Sigmoid colon (tissue), 7 donors: ENCODE data around the gene FIBP. TPM values are rescaled to one million over a fixed set of nuclear protein-coding genes. Genes with fewer than 3 reads are reported as not detected.

Experiments
- DNase-seq: peaks from one replicate; pipeline ENCODE4 v3.0.0-alpha.2; 2019
- H3K27ac ChIP-seq, 4 donors: fragments of 200-600 bp; sonication (generic); one replicate each; pipeline ENCODE4 v1.5.1; 2016 to 2019; ENCODE audit warnings: mild to moderate bottlenecking in 1 of 4
- H3K27me3 ChIP-seq, 3 donors: fragments of 200-600 bp; sonication (generic); one replicate each; pipeline ENCODE4 v1.5.1; 2019; ENCODE audit warnings: mild to moderate bottlenecking in 1 of 3
- H3K36me3 ChIP-seq, 4 donors: fragments of 200-600 bp; sonication (generic); one replicate each; pipeline ENCODE4 v1.5.1; 2016 to 2019
- H3K4me1 ChIP-seq, 4 donors: fragments of 200-600 bp; sonication (generic); one replicate each; pipeline ENCODE4 v1.5.1; 2017 to 2019
- H3K4me3 ChIP-seq, 4 donors: fragments of 200-600 bp; sonication (generic); one replicate each; pipeline ENCODE4 v1.5.1; 2017 to 2019; ENCODE audit warnings: mild to moderate bottlenecking in 2 of 4, moderate library complexity in 1 of 4
- H3K9me3 ChIP-seq, 4 donors: fragments of 200-600 bp in 3 of 4; sonication (generic) in 3 of 4; one replicate each; pipeline versions ENCODE4 v1.5.1 to v1.6.1; 2013 to 2019
- CTCF ChIP-seq, 4 experiments: fragments of 450-650 bp in 3 of 4; fragments of 200-600 bp in 1 of 4; IDR thresholded peaks; one replicate each; pipeline ENCODE4 v1.5.1; 2016 to 2019; ENCODE audit warnings: antibody characterized with exemption in 4 of 4, mild to moderate bottlenecking in 3 of 4, moderate library complexity in 2 of 4
- EP300 ChIP-seq, 4 donors: sonication (generic); formaldehyde crosslinking; IDR thresholded peaks; one replicate each; pipeline ENCODE4 v1.6.1; 2017; ENCODE audit warnings: antibody characterized with exemption in 4 of 4
- POLR2A ChIP-seq, 2 donors: fragments of 450-650 bp; IDR thresholded peaks; one replicate each; pipeline ENCODE4 v1.6.1; 2016; ENCODE audit warnings: antibody characterized with exemption in 2 of 2, mild to moderate bottlenecking in 2 of 2, moderate library complexity in 2 of 2
- POLR2AphosphoS5 ChIP-seq, 4 donors: sonication (generic); formaldehyde crosslinking; IDR thresholded peaks; one replicate each; pipeline ENCODE4 v1.6.1; 2017; ENCODE audit warnings: antibody characterized with exemption in 4 of 4
- WGBS, 2 donors: extraction: QIAGEN DNeasy Blood & Tissue Kit; methylation state at CpG; one replicate each; pipeline ENCODE4 v1.1.7; 2013; 5-methylcytosine and 5-hydroxymethylcytosine counted together
- intact Hi-C: fragments of 100-400 bp; cut with DNase I; formaldehyde crosslinking; loops from one replicate; pipeline ENCODE4 v1.15.1; 2023
- polyA plus RNA-seq, 3 donors: library from polyadenylated mRNA; stranded (reverse); fragments of 200-250 nt; gene quantifications; one replicate each; pipeline ENCODE4 v1.2.3, GENCODE V29; 2013
- total RNA-seq, 4 donors: library from RNA; depleted of rRNA; stranded (reverse); fragments of >200 nt; gene quantifications; one replicate each; pipeline ENCODE4 v1.1.0, GENCODE V29; 2016
- donor health status: healthy with polysubstance abuse.
- donor health status: Bipolar disorder and iron deficiency.
- donor health status: healthy.

Gene FIBP
- total and polyA plus RNA-seq, 7 donors: 37.5 to 66.1 (median 54.4) TPM

DNA sequence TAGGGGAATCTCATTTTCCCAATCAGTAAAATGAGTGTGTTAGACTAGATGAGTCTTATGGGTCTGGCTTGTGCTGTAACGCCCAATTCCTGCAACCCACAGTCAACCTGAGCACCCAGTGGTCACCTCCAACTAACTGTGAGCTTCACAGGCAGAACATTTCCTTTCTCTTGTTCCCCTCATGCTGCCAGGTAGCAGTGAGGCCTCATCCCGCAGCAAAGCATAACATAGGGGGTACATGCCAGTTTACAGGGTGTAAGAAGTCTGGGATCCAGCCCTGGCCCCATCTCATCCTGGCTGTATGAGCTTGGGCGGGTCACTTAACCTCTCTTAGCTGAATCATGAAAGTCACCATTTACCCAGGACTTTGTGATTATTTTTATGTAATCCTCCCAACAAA is 19.4 kb downstream of the FIBP start:
- 64 to 92% methylated on average over 3 of the region's 3 CpGs for WGBS, 2 donors
- intact Hi-C loops: no loop called here
- no peak for DNase-seq
- Histone ChIP-seq H3K4me1 (peaks cover 0 to 53% (median 34%) of the 10 kb centered on the region in 4 donors), H3K27ac (peak overlapping the region in 2 of 4 donors; percentile 22 to 43), H3K27me3 (no peaks in the 10 kb centered on the region), H3K36me3 (peaks cover 17 to 66% (median 39%) of the 10 kb centered on the region in 4 donors), H3K4me3 (no peak overlapping the region), H3K9me3 (no peaks in the 10 kb centered on the region)
- TF ChIP-seq CTCF (IDR thresholded peaks at IDR 0.05): no peak
- TF ChIP-seq POLR2AphosphoS5 (IDR thresholded peaks at IDR 0.05): no peak
- no peak for TF ChIP-seq POLR2A (IDR thresholded peaks at IDR 0.05)
- TF ChIP-seq EP300 (IDR thresholded peaks at IDR 0.05): no peak

- Histone ChIP-seq H3K4me1 (peaks cover 0 to 51% (median 34%) of the 10 kb centered on the region in 4 donors), H3K36me3 (peaks cover 23 to 73% (median 46%) of the 10 kb centered on the region in 4 donors), H3K9me3 (no peaks in the 10 kb centered on the region), H3K27ac (peak overlapping the region in 3 of 4 donors; percentile 22 to 43 (median 32)), H3K27me3 (no peaks in the 10 kb centered on the region), H3K4me3 (no peak overlapping the region)
- 83 to 89% methylated on average over 19 of the region's 19 CpGs for WGBS, 2 donors
- TF ChIP-seq POLR2AphosphoS5 (IDR thresholded peaks at IDR 0.05) (peak in 1 of 4 donors; percentile 35), EP300 (IDR thresholded peaks at IDR 0.05) (no peak)
- peak; percentile 70 for DNase-seq
- intact Hi-C loops: no loop called here
Observed at GRCh38 chr11:65868076-65868667, 20.1 kb downstream of the FIBP start.

- intact Hi-C loops: no loop called here
- TF ChIP-seq POLR2AphosphoS5 (IDR thresholded peaks at IDR 0.05) (no peak), POLR2A (IDR thresholded peaks at IDR 0.05) (no peak), EP300 (IDR thresholded peaks at IDR 0.05) (no peak), CTCF (IDR thresholded peaks at IDR 0.05) (no peak)
- no peak for DNase-seq
- WGBS, 2 donors: 71 to 79% methylated on average over 29 of the region's 29 CpGs
- H3K9me3 ChIP-seq: no peaks in the 10 kb centered on the region
- peaks cover 0 to 52% (median 38%) of the 10 kb centered on the region in 4 donors for H3K4me1 ChIP-seq
- H3K4me3 ChIP-seq: no peak overlapping the region
- H3K36me3 ChIP-seq: peaks cover 23 to 80% (median 52%) of the 10 kb centered on the region in 4 donors
- H3K27me3 ChIP-seq: no peaks in the 10 kb centered on the region
- peak overlapping the region in 2 of 4 donors; percentile 22 to 32 for H3K27ac ChIP-seq
Observed at GRCh38 chr11:65867284-65868071, 20.8 kb downstream of the FIBP start.

- Histone ChIP-seq H3K4me3 (no peak overlapping the region), H3K4me1 (peaks cover 0 to 53% (median 42%) of the 10 kb centered on the region in 4 donors), H3K27ac (peak overlapping the region in 1 of 4 donors; percentile 22), H3K9me3 (no peaks in the 10 kb centered on the region), H3K36me3 (peaks cover 23 to 88% (median 59%) of the 10 kb centered on the region in 4 donors), H3K27me3 (no peaks in the 10 kb centered on the region)
- TF ChIP-seq POLR2AphosphoS5 (IDR thresholded peaks at IDR 0.05) (no peak), EP300 (IDR thresholded peaks at IDR 0.05) (no peak), POLR2A (IDR thresholded peaks at IDR 0.05) (no peak), CTCF (IDR thresholded peaks at IDR 0.05) (no peak)
- DNase-seq: peak; percentile 67
- intact Hi-C loops: no loop called here
- WGBS, 2 donors: 92% methylated on average over 21 of the region's 21 CpGs
Observed at GRCh38 chr11:65866509-65867283, 21.6 kb downstream of the FIBP start.
